Activated CD8-positive, alpha-beta T cell treated with anti-CD3 and anti-CD28 coated beads for 36 hours (primary cell): Measurements from ENCODE around the gene TCL1B. TPM values are rescaled to one million over a fixed set of nuclear protein-coding genes. Genes with fewer than 3 reads are reported as not detected.

ENCODE experiments used
- ATAC-seq: fragments of 200-7000 bp; cut with Tn5 transposase; one replicate; pipeline ENCODE4 v1.10.0; 2021; ENCODE audit warnings: mild to moderate bottlenecking, moderate library complexity
- CTCF ChIA-PET: fragments of 350-600 bp; sonication (Branson Sonifier 250); formaldehyde crosslinking; loops from one replicate; lab custom pipeline; 2021; ENCODE audit warnings: antibody characterized with exemption; lab: Charles Lee
- POLR2A ChIA-PET: fragments of 350-600 bp; sonication (Branson Sonifier 250); formaldehyde crosslinking; loops from one replicate; lab custom pipeline; 2021; ENCODE audit warnings: antibody characterized with exemption; lab: Charles Lee
- DNase-seq: peaks from one replicate; pipeline ENCODE4 v3.0.0-alpha.2; 2020
- H3K27ac Mint-ChIP-seq: one replicate; pipeline ENCODE4 v1.8.0; 2021; ENCODE audit warnings: mild to moderate bottlenecking, mixed read lengths
- H3K27me3 Mint-ChIP-seq: one replicate; pipeline ENCODE4 v1.8.0; 2021; ENCODE audit warnings: mixed read lengths
- H3K36me3 Mint-ChIP-seq: one replicate; pipeline ENCODE4 v1.8.0; 2021; ENCODE audit warnings: low read depth, mixed read lengths
- H3K4me1 Mint-ChIP-seq: one replicate; pipeline ENCODE4 v1.8.0; 2021; ENCODE audit warnings: low read depth, mixed read lengths
- H3K4me3 Mint-ChIP-seq: one replicate; pipeline ENCODE4 v1.8.0; 2021; ENCODE audit warnings: mild to moderate bottlenecking, moderate library complexity, mixed read lengths
- H3K9me3 Mint-ChIP-seq: one replicate; pipeline ENCODE4 v1.8.0; 2021; ENCODE audit warnings: mixed read lengths
- CTCF ChIP-seq: fragments of 200-600 bp; IDR thresholded peaks from one replicate; pipeline ENCODE4 v1.8.0; 2022; ENCODE audit warnings: antibody characterized with exemption, mild to moderate bottlenecking
- intact Hi-C: fragments of 100-400 bp; cut with micrococcal nuclease; formaldehyde crosslinking; loops from one replicate; pipeline ENCODE4 v1.10.0; 2022
- total RNA-seq, 2 experiments: library from RNA; stranded (reverse); gene quantifications; one replicate each; pipeline ENCODE4 v1.2.3, GENCODE V29; 2021

TCL1B gene
- total RNA-seq, 2 experiments from 2014 or later, result not detected

GRCh38 chr14:95651028-95651427 is 35.2 kb upstream of the TCL1B start:
- DNase-seq, result no peak
- TF ChIP-seq CTCF, result no peak
- POLR2A ChIA-PET, result no interaction called here
- ATAC-seq, result no peak
- Mint-ChIP-seq H3K27ac (no peak overlapping the region), H3K27me3 (peaks cover 3% of the 10 kb centered on the region), H3K36me3 (no peaks in the 10 kb centered on the region), H3K4me1 (peaks cover 2% of the 10 kb centered on the region), H3K9me3 (no peaks in the 10 kb centered on the region), H3K4me3 (no peak overlapping the region)
- intact Hi-C loops, result no loop called here
- CTCF ChIA-PET, result no interaction called here

- DNase-seq, result no peak
Measured at GRCh38 chr14:95651821-95652583, 34.2 kb upstream of the TCL1B start.

GRCh38 chr14:95652690-95653089 is 33.5 kb upstream of the TCL1B start:
- no peak for ATAC-seq
- no peak overlapping the region for H3K27ac Mint-ChIP-seq
- POLR2A ChIA-PET, result no interaction called here
- no peaks in the 10 kb centered on the region for H3K9me3 Mint-ChIP-seq
- DNase-seq, result no peak
- peaks cover 1% of the 10 kb centered on the region for H3K27me3 Mint-ChIP-seq
- no peak for TF ChIP-seq CTCF
- H3K36me3 Mint-ChIP-seq, result no peaks in the 10 kb centered on the region
- CTCF ChIA-PET, result interaction anchor here (1.4 kb wide), 1 partner anchor 121 kb away, joined by 3 read pairs; no protein-coding TSS in a partner anchor
- H3K4me3 Mint-ChIP-seq, result no peak overlapping the region
- H3K4me1 Mint-ChIP-seq, result peaks cover 2% of the 10 kb centered on the region
- intact Hi-C loops, result no loop called here

More at GRCh38 chr14:95651821-95652583, 34.2 kb upstream of the TCL1B start:
- Mint-ChIP-seq H3K4me3 (no peak overlapping the region), H3K36me3 (no peaks in the 10 kb centered on the region), H3K9me3 (no peaks in the 10 kb centered on the region), H3K4me1 (peaks cover 2% of the 10 kb centered on the region), H3K27me3 (peaks cover 3% of the 10 kb centered on the region), H3K27ac (no peak overlapping the region)
- no peak for TF ChIP-seq CTCF
- ATAC-seq, result no peak
- intact Hi-C loops, result no loop called here
- POLR2A ChIA-PET, result no interaction called here
- CTCF ChIA-PET, result no interaction called here

GRCh38 chr14:95655461-95655860 is 30.8 kb upstream of the TCL1B start:
- Mint-ChIP-seq H3K4me1 (peaks cover 2% of the 10 kb centered on the region), H3K27ac (no peak overlapping the region), H3K9me3 (no peaks in the 10 kb centered on the region), H3K27me3 (peaks cover 6% of the 10 kb centered on the region), H3K4me3 (no peak overlapping the region), H3K36me3 (no peaks in the 10 kb centered on the region)
- DNase-seq (no peak), ATAC-seq (no peak)
- intact Hi-C loops, result no loop called here
- no peak for TF ChIP-seq CTCF
- ChIA-PET CTCF (no interaction called here), POLR2A (no interaction called here)

GRCh38 chr14:95656634-95657033 is 29.6 kb upstream of the TCL1B start:
- no peaks in the 10 kb centered on the region for H3K36me3 Mint-ChIP-seq
- no peak for ATAC-seq
- ChIA-PET CTCF (no interaction called here), POLR2A (no interaction called here)
- no peak overlapping the region for H3K4me3 Mint-ChIP-seq
- intact Hi-C loops, result no loop called here
- no peaks in the 10 kb centered on the region for H3K9me3 Mint-ChIP-seq
- DNase-seq, result no peak
- no peak overlapping the region for H3K27ac Mint-ChIP-seq
- peaks cover 2% of the 10 kb centered on the region for H3K4me1 Mint-ChIP-seq
- peaks cover 10% of the 10 kb centered on the region for H3K27me3 Mint-ChIP-seq
- no peak for TF ChIP-seq CTCF
